Measurements from ENCODE around the gene FLAD1.

The FLAD1 gene

DNA sequence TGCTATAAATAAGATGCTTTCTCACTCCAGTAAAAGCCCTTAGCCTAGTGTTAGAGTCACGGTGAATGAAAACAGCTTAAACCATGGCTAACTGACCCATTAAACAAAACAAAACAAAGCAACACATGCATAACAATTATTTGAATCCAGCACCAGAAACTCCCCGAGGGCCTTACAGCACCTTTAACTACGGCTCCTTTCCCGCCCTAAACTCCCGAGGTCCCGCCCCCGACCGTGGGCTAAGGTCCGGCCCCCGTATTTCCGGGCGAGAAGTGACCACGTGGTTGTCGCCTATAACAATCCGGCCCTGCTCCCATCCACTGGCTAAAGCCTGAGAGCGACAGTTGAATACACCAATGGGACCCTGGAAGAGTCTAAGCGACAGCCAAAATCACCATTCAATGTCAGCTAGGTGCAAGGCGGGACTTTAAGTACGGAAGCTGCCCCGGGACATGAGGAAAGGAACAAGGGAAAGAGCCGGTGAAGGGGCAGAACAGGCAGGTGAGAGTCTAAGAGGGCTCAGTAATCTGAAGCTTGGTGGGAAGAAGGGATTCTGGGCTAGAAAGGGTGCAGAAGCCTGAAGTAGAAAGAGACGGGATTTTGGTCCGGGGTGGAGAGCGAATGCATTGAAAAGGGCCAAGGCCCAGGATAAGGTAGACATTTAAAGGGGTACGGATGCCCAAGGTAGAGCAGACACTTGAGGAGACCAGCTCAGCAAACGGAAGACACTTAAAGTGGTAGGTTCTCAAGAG lies at the start of gene FLAD1:
Gene FLAD1 (plus strand): TSS at position 448 of the 752 bp plus-strand sequence. CDS start 351 bp downstream, outside the sequence.
- peak; percentile 97 for DNase-seq

DNA sequence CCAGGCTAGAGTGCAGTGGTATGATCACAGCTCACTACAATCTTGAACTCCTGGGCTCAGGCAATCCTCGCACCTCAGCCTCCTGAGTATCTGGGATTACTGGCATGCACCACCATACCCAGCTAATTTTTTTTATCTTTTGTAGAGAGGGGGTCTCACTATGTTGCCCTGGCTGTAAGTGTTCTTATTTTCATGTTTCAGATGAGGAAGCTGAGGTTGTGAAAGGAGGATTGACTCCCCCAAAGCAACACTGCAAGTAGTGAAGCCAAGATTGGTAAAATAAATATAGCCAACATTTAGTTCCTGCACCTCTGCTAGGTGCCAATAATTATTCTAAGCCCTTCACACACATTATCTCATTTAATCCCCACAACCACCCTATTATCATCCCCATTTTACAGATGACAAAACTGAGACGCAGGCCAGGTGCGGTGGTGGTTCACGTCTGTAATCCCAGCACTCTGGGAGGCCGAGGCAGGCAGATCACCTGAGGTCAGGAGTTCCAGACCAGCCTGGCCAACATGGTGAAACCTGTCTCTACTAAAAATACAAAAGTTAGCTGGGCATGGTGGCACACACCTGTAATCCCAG lies 48.7 kb upstream of the FLAD1 start:
- DNase-seq, result no peak

DNA sequence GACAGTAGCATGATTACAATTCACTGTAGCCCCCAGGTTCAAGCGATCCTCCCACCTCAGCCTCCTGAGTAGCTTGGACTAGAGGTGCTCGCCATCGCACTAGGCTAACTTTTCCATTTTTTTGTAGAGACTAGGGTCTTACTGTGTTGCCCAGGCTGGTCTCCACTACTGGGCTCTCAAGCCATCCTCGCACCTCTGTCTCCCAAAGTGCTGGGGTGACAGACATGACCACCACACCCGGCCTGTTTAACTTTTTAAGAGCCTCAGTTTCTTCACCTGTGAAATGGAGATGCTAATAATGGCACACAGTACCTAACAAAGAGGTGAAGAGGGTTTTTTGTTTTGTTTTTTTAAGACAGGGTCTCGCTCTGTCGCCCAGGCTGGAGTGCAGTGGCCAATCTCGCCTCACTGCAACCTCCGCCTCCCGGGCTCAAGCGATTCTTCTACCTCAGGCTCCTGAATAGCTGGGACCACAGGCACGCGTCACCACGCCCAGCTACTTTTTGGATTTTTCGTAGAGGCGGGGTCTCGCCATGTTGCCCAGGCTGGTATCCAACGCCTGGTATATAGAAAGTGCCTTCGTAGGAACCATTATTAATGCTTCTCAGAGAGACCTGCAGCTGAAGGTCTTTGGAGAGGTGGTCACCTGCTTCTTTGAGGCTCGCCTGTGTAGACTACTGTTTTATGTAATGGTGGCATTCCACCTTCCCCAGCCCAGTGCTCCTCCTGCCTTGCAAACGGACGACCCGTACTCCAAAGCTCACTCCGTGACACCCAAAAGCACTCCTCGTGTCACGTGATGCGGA lies 47.2 kb upstream of the FLAD1 start:
- DNase-seq, result no peak

DNA sequence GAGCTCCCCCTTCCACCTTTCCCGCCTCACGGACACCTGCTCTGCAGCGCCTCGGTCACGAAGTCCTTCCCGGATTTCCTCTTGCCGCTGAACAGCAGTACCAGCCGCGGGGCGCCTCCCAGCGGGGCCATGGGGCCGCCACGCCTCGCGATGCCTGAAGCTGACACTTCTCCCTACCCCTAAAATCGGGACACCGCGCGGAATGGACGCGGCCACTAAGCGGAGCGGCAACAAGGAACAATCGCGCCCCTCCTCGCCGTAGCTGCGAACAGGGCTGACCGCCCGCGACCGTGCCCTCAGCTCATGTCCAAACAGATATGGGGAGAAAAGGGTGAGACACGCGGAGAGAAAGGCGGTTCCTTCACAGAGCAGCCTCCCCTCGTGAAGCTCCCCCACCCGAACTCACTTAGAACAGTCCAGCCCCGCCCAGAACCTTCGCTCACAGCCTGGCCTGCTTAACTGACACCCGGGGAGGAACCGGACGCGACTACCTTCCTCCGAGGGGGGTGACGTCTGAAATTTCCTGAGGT lies 46.5 kb upstream of the FLAD1 start, which contains the start of gene PMVK:
Gene PMVK (minus strand): TSS at position 165 of the 530 bp plus-strand sequence. CDS start 34 bp downstream, at position 131.
- DNase-seq, result peak; percentile 94

DNA sequence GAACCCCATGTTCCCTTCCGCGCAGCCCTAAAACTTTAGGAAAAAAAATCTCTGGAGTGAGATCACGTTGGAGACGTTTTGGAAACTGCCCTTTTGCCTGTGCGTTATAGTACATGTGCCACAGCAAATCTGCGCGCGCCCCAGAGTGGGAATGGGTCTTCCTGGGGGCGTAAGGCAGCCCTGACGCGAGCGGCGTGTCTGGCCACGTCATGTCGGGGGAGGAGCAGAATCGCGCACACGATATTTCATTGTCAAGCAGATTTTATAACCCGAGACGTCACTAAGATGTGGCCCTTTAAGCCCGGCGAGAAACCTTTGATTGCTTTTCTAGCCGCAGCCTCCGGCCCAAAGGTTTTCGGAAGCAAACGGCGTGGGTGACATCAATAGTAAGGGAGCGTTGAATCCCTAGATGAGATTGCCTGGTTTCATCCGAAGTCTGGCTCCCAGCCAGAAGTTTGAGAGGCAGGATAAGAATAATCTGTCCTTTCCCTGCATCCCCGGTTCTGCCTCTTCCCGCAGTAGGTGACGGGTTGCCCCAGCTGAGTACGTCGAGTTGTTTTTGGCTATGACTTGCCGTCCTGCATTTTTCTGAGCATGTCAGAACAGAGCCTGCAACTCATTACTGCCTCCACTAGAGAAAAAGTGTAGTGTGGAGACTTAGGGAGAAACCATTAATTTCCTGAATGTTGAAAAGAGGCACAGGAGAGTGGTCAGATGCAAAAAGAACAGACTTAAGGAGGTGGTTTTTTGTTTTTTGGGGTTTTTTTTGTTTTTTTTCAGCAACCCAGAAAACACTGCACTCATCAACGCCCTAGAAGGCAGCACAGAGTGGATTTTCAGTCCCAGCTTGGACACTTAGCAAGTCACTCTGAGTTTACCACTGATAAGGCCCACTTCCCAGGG lies 45.8 kb upstream of the FLAD1 start:
- DNase-seq, result peak; percentile 92

DNA sequence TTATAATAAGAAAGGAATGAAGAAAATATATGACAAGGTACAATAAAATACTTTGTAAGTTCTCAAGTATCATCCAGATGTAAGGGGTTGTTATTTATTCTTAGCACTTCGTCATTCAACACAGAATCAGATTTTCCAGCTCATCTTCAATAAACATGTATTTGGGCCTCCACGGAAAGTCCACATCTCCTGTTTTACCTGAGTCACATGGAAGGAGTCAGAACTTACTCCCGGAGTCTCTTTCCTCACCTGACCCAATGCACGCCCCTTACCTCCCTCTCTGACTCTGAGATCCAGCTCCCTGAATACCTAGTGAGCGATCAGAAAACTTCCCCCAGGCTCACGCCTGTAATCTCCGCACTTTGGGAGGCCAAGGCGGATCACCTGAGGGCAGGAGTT lies 45.2 kb upstream of the FLAD1 start:
- no peak for DNase-seq

DNA sequence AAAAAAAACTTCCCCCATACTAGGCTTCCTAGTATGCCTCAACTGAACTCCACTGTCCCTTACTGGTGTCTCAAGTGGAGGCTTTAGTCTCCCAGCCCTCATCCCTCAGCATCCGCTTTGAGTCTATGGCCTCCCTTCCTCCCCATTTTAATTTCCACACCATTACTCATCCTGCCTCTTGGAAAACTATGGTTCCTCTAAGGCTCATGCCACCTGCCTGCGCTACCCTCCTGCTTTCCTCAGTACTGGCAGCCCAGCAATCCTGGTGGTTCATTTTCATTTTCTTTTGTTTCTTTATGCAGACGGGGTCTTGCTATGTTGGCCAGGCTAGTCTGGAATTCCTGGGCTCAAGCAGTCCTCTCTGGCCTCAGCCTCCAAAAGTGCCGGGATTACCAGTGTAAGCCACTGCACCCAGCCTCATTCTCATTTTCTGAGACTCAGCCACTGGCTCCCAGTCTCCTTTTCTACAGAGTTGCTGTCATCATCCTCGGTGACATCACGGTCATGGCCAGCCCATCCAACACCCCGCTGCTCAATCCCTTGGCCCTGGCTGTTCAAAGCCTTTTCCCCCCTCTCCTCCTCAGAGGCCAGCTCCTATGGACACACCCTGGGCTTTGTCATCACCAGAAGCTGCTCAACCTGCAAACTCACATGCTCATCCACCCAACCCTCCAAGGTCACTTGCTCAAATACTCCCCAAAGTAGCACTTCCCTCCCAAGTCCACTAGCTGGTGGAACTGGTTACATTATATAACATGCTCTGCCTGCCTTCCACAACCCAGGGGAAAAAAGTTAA lies 44.3 kb upstream of the FLAD1 start:
- DNase-seq, result no peak

DNA sequence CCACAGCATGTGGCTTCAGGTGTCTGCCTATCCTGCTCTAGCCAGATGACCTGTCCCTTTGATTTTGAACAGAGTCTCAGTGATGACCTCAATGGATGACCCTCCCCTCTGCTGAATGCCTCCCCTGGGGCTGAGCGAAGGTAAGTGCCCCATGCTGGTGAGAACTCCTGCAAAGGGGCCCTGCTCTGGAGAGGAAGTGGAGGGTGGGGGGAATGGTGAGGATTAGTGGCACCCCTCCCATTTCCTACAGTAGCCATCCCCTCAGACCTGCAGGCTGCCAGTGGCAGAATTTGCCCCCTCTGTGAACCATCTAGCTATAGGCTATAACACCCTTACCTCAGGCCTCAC lies 43.0 kb upstream of the FLAD1 start:
- DNase-seq, result no peak

DNA sequence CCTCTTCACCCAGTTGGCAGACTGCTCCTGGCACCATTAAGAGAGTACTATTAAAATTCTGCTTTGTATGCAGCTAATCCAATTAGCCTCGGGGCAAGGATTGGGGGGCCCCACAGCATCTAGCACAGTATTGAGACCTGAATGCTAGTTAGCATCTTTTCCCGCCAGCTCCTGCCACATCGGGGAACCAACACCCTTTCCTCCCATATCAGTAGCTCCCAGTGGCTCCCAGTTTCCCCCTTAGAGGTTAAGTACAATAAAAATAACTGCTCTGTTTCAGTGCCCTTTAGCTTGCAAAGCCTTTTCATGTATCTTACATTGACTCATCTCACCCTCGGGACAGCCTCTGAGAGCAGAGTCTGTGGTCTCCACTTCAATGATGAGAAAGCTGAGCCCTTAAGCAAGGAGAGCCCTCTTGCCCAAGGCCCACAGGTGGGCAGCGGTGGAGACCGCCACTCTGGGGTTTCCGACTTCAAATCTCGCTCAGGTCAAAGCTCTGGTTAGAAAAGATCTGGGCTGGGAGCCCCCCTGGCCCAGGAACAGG lies 42.4 kb upstream of the FLAD1 start:
- no peak for DNase-seq

DNA sequence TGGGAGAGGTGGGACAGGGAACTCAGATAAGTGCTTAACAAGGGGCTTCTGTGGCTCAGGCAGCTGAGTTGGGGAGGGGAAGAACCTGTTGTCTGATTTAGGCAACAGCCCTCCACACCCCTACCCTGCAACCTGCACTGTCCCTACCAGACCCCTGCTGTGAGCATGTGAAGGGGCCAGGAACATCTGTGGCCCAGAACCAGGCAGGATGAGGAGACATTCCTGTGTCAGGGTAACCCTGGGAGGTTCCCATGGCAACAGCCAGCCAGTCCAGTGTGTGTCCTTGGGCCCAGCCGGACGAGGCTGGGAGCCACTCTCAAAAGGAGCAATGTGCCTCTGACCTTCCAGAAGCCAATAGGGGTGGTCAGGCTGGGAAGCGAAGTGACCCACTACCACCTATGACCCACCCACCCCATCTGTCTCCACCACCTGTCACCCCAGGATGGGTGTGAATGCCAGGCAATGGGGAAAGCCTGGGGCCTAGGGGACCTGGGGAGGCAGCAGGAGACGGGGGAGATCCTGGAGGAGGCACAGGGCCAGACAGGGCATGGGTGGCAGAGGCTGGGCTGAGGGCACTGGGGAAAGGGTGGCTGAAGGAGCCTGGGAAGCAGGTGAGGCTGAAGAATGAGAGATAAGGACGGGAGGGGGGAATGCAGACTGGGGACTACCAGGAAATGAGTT lies 41.7 kb upstream of the FLAD1 start:
- DNase-seq, result no peak

DNA sequence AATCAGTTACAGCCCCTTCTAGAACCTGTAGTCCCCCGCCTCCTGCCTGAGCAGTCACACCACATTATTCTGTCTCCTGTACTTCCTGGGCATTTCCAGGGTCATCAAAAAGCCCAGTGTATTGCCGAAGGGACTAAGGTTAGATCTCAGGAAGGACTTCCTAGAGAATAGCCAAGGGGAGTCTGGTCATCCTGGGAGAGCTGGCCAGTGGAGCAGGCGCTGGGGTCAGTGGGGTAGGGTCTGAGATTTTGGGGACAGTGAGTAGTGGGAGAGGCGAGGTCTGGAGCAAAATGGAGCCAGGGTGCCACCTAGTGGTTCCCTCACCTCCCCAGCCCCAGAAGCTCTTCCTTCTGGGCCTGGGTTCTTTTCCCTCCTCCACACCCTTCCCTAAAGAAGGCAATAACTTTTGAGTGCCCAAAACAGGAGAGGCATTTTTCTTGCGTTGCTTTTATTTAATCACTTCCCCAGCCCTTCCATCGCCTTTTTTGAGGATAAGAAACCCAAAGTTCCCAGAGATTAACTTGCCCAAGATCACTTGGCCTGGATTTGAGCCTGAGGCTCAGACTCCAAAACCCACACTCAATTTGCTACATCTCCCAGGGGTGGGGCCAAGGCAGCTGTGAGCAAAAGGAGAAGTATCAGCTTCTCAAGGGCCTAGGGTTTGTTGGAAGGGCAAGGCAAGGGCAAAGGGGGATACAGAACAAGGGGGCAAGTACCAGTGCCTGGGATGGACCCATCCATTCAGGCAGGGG lies 39.3 kb upstream of the FLAD1 start:
- DNase-seq, result no peak

DNA sequence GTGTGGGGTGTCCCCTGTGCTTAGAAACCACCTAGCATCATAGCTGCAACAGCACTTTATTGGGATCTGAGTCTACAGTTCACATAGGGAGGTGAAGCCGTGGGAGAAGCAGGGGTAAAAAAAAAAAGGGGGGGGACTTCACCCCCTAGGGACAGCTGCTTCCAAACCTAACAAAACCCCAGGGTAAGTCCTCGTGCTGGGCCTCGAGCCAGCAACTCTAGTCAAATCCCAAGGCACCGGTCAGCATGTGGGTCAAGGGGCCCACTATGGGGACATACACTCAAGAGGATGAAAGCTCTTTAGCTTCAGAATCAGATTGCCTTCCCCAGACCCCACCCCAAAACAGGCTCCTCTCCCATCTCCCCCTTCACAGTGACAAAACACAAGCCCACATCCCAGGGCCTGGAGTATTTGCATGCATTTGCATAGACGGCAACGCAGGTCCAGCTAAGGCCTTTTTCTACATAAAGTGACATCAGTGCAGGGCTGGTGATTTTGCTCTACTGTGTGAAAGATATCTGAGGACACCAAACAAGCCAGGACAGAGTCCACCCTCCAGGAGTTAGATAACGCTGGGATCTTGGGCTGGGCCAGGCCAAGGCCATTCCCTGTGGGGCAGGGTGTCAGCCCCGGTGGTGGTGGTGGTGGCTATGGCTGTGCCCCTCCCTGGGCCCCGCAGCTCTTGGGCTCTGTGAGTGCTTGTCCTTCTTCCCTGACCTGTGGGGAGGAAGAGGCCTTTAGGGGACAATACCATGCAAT lies 38.6 kb upstream of the FLAD1 start:
- no peak for DNase-seq

DNA sequence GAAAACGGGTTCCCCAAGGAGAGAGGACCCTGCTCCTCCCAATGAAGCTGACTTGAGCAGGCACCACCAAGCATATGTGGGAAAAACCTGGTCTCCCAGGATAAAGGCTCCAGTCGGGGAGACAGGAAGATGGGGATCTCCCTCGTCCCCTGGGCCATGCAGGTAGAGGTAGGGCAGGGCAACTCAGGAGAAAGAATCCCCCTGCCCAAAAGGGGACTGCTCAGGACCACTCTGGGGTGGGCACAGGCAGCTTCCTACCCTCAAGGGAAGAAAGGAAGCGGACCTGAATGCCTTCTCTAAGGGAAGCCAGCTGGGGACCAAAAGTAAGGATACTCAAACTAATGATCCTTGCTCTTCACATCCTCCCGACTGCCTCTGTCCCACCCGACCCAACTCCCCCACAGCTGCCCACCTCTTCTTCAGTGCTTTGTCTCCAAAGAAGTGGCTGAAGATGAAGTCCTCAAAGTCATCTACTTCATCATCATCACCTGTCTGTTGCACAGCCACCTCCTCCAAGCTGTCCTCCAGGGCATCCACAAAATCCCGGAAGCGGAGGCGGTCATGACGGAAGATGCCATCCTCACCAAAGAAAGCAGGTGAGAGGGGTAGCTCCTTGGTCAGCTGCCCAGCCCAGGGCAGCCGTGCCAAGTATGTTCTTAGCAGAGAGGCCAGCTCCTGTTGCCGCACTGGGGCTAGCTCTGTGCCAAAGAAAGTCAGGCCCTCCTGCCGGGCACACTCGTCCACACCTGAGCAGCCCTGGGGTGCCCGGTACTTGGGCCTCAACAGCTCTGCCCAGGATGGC lies 37.8 kb upstream of the FLAD1 start:
- DNase-seq, result no peak

DNA sequence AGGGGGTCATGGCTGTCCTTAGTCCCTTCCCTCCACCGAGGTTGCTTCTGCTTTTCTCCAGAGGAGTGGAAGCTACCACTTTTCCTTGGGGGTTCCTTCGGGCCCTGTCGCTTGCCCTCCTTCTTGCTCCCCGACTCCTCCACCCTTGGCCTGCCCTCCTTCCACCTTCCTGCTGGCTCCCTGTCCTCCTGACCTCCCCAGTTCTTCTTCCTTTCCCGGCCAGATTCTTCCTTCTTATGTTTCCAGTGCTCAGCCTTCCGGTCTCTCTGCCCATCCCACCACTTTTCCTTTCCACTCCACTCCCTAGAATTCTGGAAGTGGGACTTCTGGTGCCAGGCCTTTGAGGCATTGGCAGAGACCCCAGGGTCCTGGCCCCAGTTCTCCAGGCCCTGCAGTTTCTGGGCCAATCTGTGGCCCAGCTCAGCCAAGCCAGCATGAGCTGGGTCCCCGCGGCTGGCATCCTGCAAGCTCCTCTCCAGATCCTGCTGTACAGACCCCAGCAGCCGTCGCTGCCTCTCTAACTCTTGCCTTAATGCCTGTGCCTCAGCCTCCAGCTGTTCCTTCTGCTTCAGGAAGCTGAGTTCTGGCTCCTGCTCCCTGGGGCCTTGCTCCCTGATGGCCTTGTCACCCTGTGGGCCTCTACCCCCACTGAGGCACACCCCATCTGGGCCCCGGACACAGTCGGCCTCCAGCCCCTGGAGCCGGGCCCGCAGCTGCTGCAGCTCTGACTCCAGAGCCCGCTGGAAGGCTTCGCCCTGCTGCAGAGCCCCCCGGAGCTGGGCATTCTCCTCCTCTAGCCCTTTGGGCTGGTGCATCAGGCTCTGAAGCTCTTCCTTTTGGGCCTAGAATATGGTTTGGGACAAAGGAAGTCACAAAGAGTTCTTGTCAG lies 36.9 kb upstream of the FLAD1 start:
- no peak for DNase-seq

DNA sequence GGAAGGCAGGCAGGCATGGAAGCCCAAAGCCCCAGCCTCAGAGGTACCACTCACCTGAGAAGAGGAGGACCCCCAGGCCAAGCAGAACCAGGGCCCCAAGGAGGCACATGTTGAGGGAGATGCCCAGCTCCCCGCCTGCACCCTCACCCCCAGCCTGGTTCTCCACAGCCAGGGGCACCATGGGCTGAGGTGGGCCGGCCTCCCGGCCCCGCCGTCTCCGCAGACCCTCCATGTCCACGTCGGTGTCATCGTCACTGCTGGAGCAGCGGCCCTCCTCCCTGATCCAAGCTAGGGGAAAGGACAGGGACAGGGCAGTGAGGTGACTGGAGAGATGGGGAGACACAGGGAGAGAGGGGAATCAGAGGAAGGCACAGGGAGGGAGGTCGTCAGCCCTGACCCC lies 35.1 kb upstream of the FLAD1 start:
- no peak for DNase-seq

DNA sequence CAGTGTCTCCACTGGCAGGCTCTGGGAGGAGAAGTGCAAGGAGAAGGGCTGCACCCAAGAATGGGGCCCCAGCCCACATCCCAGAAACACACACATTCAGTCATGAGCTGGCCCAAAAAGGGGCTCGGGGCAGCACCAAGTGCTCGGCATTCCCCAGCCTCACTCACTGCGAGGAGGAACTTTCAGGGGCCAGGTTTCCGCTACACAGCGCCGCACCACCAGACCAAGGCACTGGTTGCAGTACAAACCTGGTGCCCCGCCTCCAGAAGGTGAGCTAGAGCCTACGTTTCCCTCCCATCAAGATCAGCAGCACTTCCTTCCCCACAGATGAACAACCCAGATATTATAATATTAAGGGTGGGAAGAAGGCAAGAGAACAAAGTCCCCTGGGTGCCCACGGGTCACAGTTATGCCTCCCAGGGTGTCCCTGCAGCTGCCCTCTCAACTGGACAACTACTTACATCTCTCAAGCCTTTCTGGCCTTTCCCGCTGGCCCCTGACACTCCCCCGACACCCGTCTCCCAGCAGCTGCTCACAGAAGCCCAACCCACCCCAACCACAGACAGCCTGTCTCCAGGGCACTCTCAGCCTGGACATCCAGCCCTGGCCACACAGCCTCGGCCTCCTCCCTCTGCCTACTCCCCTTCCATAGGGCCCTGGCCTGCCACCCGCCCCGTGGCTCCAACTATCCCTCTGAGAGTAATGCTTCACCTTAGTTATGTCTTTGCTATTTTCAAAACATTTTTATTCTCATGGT lies 31.1 kb upstream of the FLAD1 start:
- DNase-seq, result peak; percentile 72

All from CD4-positive, alpha-beta T cell treated with Interleukin-15 for 1 hour (primary cell).